IMR-90 (cell line): ENCODE results near the gene CYYR1.

Experiments
- BHLHE40 ChIP-seq: fragments of 150-350 bp; IDR thresholded peaks from 2 replicates; pipeline ENCODE4 v1.6.1; 2016; ENCODE audit warnings: mild to moderate bottlenecking, low read depth, low read length
- POLR2A ChIP-seq: IDR thresholded peaks from 2 replicates; pipeline ENCODE4 v1.6.1; 2012; ENCODE audit warnings: mild to moderate bottlenecking, low read depth, low read length
- SMC3 ChIP-seq: fragments of 150-350 bp; IDR thresholded peaks from 2 replicates; pipeline ENCODE4 v1.6.1; 2016; ENCODE audit warnings: low read depth, mild to moderate bottlenecking, antibody characterized with exemption, low read length, moderate library complexity
- TF ChIP-seq, protein P1 (sequence below): conservative IDR thresholded peaks from 2 replicates; pipeline ENCODE4 v1.5.1; 2012; ENCODE audit warnings: mild to moderate bottlenecking, low read depth, low read length, improper control_type of control experiment

DNA sequence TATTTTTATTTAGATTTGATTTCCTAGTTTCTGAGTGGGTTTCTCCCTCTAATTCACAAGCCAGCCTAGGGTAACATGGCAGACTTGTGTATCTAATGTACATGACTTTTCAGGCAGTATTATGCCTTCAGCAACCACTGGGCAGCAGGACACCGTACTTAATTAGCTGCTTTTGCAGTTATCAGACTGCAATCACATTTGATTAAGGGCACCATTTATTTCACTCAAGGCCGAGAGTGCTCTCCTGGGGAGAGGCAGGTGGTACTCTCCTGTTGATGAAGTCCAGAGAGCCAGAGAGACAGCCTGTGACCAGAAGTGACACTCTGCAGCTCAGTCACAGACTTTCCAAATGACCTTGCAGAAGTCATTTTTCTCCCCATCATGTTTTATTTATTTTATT, 18.7 kb downstream of the CYYR1 start:
- TF ChIP-seq SMC3: no peak
- no peak for TF ChIP-seq BHLHE40
- TF ChIP-seq, protein P1, sequence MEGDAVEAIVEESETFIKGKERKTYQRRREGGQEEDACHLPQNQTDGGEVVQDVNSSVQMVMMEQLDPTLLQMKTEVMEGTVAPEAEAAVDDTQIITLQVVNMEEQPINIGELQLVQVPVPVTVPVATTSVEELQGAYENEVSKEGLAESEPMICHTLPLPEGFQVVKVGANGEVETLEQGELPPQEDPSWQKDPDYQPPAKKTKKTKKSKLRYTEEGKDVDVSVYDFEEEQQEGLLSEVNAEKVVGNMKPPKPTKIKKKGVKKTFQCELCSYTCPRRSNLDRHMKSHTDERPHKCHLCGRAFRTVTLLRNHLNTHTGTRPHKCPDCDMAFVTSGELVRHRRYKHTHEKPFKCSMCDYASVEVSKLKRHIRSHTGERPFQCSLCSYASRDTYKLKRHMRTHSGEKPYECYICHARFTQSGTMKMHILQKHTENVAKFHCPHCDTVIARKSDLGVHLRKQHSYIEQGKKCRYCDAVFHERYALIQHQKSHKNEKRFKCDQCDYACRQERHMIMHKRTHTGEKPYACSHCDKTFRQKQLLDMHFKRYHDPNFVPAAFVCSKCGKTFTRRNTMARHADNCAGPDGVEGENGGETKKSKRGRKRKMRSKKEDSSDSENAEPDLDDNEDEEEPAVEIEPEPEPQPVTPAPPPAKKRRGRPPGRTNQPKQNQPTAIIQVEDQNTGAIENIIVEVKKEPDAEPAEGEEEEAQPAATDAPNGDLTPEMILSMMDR: no peak
- no peak for TF ChIP-seq POLR2A
